H9 (cell line): ENCODE data around the gene TRIM42. TPM values are rescaled to one million over a fixed set of nuclear protein-coding genes. Genes with fewer than 3 reads are reported as not detected.

Experiments
- DNase-seq: peaks from one replicate; pipeline ENCODE4 v3.0.0-alpha.2; 2017
- H2AFZ ChIP-seq: one replicate; pipeline ENCODE4 v1.6.1; 2013; ENCODE audit warnings: mild to moderate bottlenecking, low read length, control low read depth, moderate library complexity
- H2AK5ac ChIP-seq: 2 replicates; pipeline ENCODE4 v1.6.1; 2013; ENCODE audit warnings: low read length, control low read depth, mixed read lengths; ENCODE audit not compliant: insufficient read length
- H2BK120ac ChIP-seq: one replicate; pipeline ENCODE4 v1.6.1; 2013; ENCODE audit warnings: low read depth, mild to moderate bottlenecking, low read length, control low read depth, inconsistent platforms; ENCODE audit not compliant: poor library complexity, severe bottlenecking
- H2BK12ac ChIP-seq: 2 replicates; pipeline ENCODE4 v1.6.1; 2013; ENCODE audit warnings: low read length, control low read depth, mixed read lengths, low read depth; ENCODE audit not compliant: insufficient read length
- H2BK15ac ChIP-seq: 2 replicates; pipeline ENCODE4 v1.6.1; 2013; ENCODE audit warnings: low read depth, low read length, control low read depth
- H2BK20ac ChIP-seq: one replicate; pipeline ENCODE4 v1.6.1; 2013; ENCODE audit warnings: low read depth, mild to moderate bottlenecking, low read length, control low read depth, inconsistent platforms; ENCODE audit not compliant: poor library complexity, severe bottlenecking
- H2BK5ac ChIP-seq: 2 replicates; pipeline ENCODE4 v1.6.1; 2013; ENCODE audit warnings: low read length, control low read depth, mixed read lengths; ENCODE audit not compliant: insufficient read length
- H3K14ac ChIP-seq: 2 replicates; pipeline ENCODE4 v1.6.1; 2013; ENCODE audit warnings: low read length, control low read depth; ENCODE audit not compliant: insufficient read depth
- H3K18ac ChIP-seq: 2 replicates; pipeline ENCODE4 v1.6.1; 2013; ENCODE audit warnings: low read depth, mild to moderate bottlenecking, mixed read lengths, low read length, control low read depth; ENCODE audit not compliant: insufficient read length
- H3K23ac ChIP-seq: 2 replicates; pipeline ENCODE4 v1.6.1; 2013; ENCODE audit warnings: low read length, control low read depth, mixed read lengths, low read depth; ENCODE audit not compliant: insufficient read length
- H3K23me2 ChIP-seq: 2 replicates; pipeline ENCODE4 v1.6.1; 2013; ENCODE audit warnings: low read depth, mild to moderate bottlenecking, mixed read lengths, low read length, control low read depth; ENCODE audit not compliant: insufficient read length, poor library complexity, severe bottlenecking
- H3K27ac ChIP-seq: 2 replicates; pipeline ENCODE4 v1.5.1; 2013; ENCODE audit warnings: low read length, control low read depth, mixed read lengths, low read depth; ENCODE audit not compliant: insufficient read length
- H3K27me3 ChIP-seq: 2 replicates; pipeline ENCODE4 v1.6.1; 2013; ENCODE audit warnings: low read length, control low read depth, inconsistent platforms; ENCODE audit not compliant: insufficient read depth
- H3K4ac ChIP-seq: 2 replicates; pipeline ENCODE4 v1.6.1; 2013; ENCODE audit warnings: low read depth, mild to moderate bottlenecking, control low read depth, inconsistent platforms, low read length, moderate library complexity
- H3K4me1 ChIP-seq: 2 replicates; pipeline ENCODE4 v1.6.1; 2013; ENCODE audit warnings: low read length, control low read depth, inconsistent platforms; ENCODE audit not compliant: insufficient read depth
- H3K4me2 ChIP-seq: 2 replicates; pipeline ENCODE4 v1.6.1; 2013; ENCODE audit warnings: low read length, control low read depth, mixed read lengths; ENCODE audit not compliant: insufficient read length, insufficient read depth
- H3K56ac ChIP-seq: 2 replicates; pipeline ENCODE4 v1.6.1; 2013; ENCODE audit warnings: low read depth, mild to moderate bottlenecking, mixed read lengths, low read length, control low read depth; ENCODE audit not compliant: insufficient read length
- H3K79me1 ChIP-seq: 2 replicates; pipeline ENCODE4 v1.6.1; 2013; ENCODE audit warnings: low read depth, mild to moderate bottlenecking, moderate library complexity, low read length, control low read depth, inconsistent platforms; ENCODE audit not compliant: insufficient read depth, poor library complexity, severe bottlenecking
- H3K79me2 ChIP-seq: 2 replicates; pipeline ENCODE4 v1.6.1; 2013; ENCODE audit warnings: low read length, control low read depth, inconsistent platforms; ENCODE audit not compliant: insufficient read depth
- H3K9ac ChIP-seq: 2 replicates; pipeline ENCODE4 v1.6.1; 2013; ENCODE audit warnings: low read length, control low read depth, mixed read lengths; ENCODE audit not compliant: insufficient read length; ENCODE audit errors: extremely low read depth
- H3K9me3 ChIP-seq: one replicate; pipeline ENCODE4 v1.6.1; 2013; ENCODE audit warnings: low read depth, low read length, inconsistent platforms; ENCODE audit not compliant: control insufficient read depth
- H3T11ph ChIP-seq: one replicate; pipeline ENCODE4 v1.6.1; 2013; ENCODE audit warnings: mild to moderate bottlenecking, low read length, control low read depth, inconsistent platforms
- H4K20me1 ChIP-seq: one replicate; pipeline ENCODE4 v1.6.1; 2013; ENCODE audit not compliant: control insufficient read depth, insufficient read length, insufficient read depth
- H4K5ac ChIP-seq: 2 replicates; pipeline ENCODE4 v1.6.1; 2013; ENCODE audit warnings: low read depth, mild to moderate bottlenecking, mixed read lengths, low read length, control low read depth; ENCODE audit not compliant: insufficient read length
- H4K8ac ChIP-seq: replicated peaks from 2 replicates; pipeline ENCODE4 v1.6.1; 2013; ENCODE audit warnings: low read length, control low read depth, mixed read lengths, low read depth; ENCODE audit not compliant: insufficient read length
- H4K91ac ChIP-seq: 2 replicates; pipeline ENCODE4 v1.6.1; 2013; ENCODE audit warnings: low read depth, mild to moderate bottlenecking, moderate library complexity, mixed read lengths, low read length, control low read depth; ENCODE audit not compliant: insufficient read length
- H3K27ac Mint-ChIP-seq, 3 experiments: 2 replicates in 2 of 3; 3 replicates in 1 of 3; pipeline ENCODE4 v1.8.0; 2020 to 2021; ENCODE audit warnings: mixed read lengths in 3 of 3, mild to moderate bottlenecking in 1 of 3, moderate library complexity in 1 of 3
- H3K27me3 Mint-ChIP-seq: 2 replicates; pipeline ENCODE4 v1.8.0; 2021; ENCODE audit warnings: low read depth, mild to moderate bottlenecking, moderate library complexity, mixed read lengths
- H3K36me3 Mint-ChIP-seq, 3 experiments: 2 replicates in 2 of 3; 3 replicates in 1 of 3; pipeline ENCODE4 v1.8.0; 2020 to 2021; ENCODE audit warnings: low read depth in 3 of 3, mixed read lengths in 3 of 3; ENCODE audit not compliant: insufficient read depth in 1 of 3
- H3K4me1 Mint-ChIP-seq, 2 experiments: 2 replicates each; pipeline ENCODE4 v1.8.0; 2020; ENCODE audit warnings: mixed read lengths in 2 of 2
- H3K4me3 Mint-ChIP-seq, 2 experiments: 2 replicates in 1 of 2; 3 replicates in 1 of 2; pipeline ENCODE4 v1.8.0; 2020 to 2021; ENCODE audit warnings: mild to moderate bottlenecking in 2 of 2, mixed read lengths in 2 of 2, moderate library complexity in 1 of 2
- H3K9me3 Mint-ChIP-seq, 2 experiments: 2 replicates in 1 of 2; 3 replicates in 1 of 2; pipeline ENCODE4 v1.8.0; 2020; ENCODE audit warnings: mild to moderate bottlenecking in 2 of 2, mixed read lengths in 2 of 2, moderate library complexity in 1 of 2
- CTCF ChIP-seq: fragments of 200-600 bp; sonication (generic); conservative IDR thresholded peaks from 3 replicates; pipeline ENCODE4 v1.8.0; 2021; ENCODE audit warnings: antibody characterized with exemption, mild to moderate bottlenecking
- WGBS: extraction: QIAGEN DNeasy Blood & Tissue Kit; methylation state at CpG from one replicate; pipeline ENCODE4 v1.1.7; 2013; ENCODE audit warnings: missing lambda C conversion rate, low lambda C conversion rate, mixed read lengths; ENCODE audit not compliant: insufficient read length; ENCODE audit errors: extremely low coverage; 5-methylcytosine and 5-hydroxymethylcytosine counted together
- total RNA-seq: library from RNA; stranded (reverse); gene quantifications from 2 replicates; pipeline ENCODE4 v1.2.1, GENCODE V29; 2021

The TRIM42 gene
- total RNA-seq, 1 experiment from 2014 or later: not detected

GRCh38 chr3:140715035-140715434 lies 37.2 kb downstream of the TRIM42 start:
- Mint-ChIP-seq H3K36me3 (0 out of 7 replicates have a peak, but pooled peaks cover 0 to 3% (median 0%) of the 10 kb centered on the region in 3 experiments), H3K4me3 (no peak overlapping the region), H3K9me3 (peaks cover 0 to 2% of the 10 kb centered on the region in 2 experiments; a peak in 2 of 5 replicates), H3K4me1 (peaks cover 17 to 19% of the 10 kb centered on the region in 2 experiments), H3K27me3 (peaks cover 3% of the 10 kb centered on the region; the same call in 1 of the 2 replicates), H3K27ac (no peak overlapping the region)
- Histone ChIP-seq H3K79me1 (no peaks in the 10 kb centered on the region), H3K23me2 (no peaks in the 10 kb centered on the region), H2BK5ac (no peak overlapping the region), H3K23ac (no peak overlapping the region), H3K4me2 (no peak overlapping the region), H2AFZ (no peak overlapping the region), H2BK20ac (no peak overlapping the region), H3K4me1 (no peaks in the 10 kb centered on the region), H3K27ac (no peak overlapping the region), H3T11ph (no peak overlapping the region), H3K56ac (no peak overlapping the region), H3K4ac (no peak overlapping the region), H2BK15ac (no peak overlapping the region), H3K79me2 (no peaks in the 10 kb centered on the region), H3K9ac (no peak overlapping the region), H2BK120ac (no peak overlapping the region), H2BK12ac (no peak overlapping the region), H4K5ac (no peak overlapping the region), H3K27me3 (no peaks in the 10 kb centered on the region), H4K20me1 (no peaks in the 10 kb centered on the region), H4K91ac (no peak overlapping the region), H4K8ac (no peak overlapping the region), H3K18ac (no peak overlapping the region), H3K9me3 (no peaks in the 10 kb centered on the region), H2AK5ac (no peak overlapping the region), H3K14ac (no peak overlapping the region)
- WGBS: no CpG with 5 or more reads among the region's 10 CpGs
- no peak for DNase-seq
- no peak for TF ChIP-seq CTCF
